Mesendoderm (in vitro differentiated cells): ENCODE measurements around the gene CDSN.

ENCODE experiments used
- DNase-seq: peaks from one replicate; pipeline ENCODE4 v3.0.0; 2013
- H2AK5ac ChIP-seq: 2 replicates; pipeline ENCODE4 v1.6.1; 2013; ENCODE audit warnings: low read length, inconsistent platforms
- H2BK120ac ChIP-seq: 2 replicates; pipeline ENCODE4 v1.6.1; 2013; ENCODE audit warnings: low read depth, mild to moderate bottlenecking, low read length, moderate library complexity, mixed read lengths
- H2BK15ac ChIP-seq: replicated peaks from 2 replicates; pipeline ENCODE4 v1.6.1; 2013; ENCODE audit warnings: low read depth, mild to moderate bottlenecking, moderate library complexity
- H2BK5ac ChIP-seq: 2 replicates; pipeline ENCODE4 v1.6.1; 2013; ENCODE audit warnings: low read length, inconsistent platforms
- H3K18ac ChIP-seq: 2 replicates; pipeline ENCODE4 v1.6.1; 2013; ENCODE audit warnings: mild to moderate bottlenecking, low read length, mixed read lengths
- H3K23ac ChIP-seq: one replicate; pipeline ENCODE4 v1.6.1; 2013; ENCODE audit warnings: low read length
- H3K27ac ChIP-seq: 2 replicates; pipeline ENCODE4 v1.5.1; 2013; ENCODE audit warnings: low read depth, mild to moderate bottlenecking, inconsistent platforms, low read length, moderate library complexity
- H3K27me3 ChIP-seq: 2 replicates; pipeline ENCODE4 v1.6.1; 2013; ENCODE audit warnings: low read length, control low read depth, mild to moderate bottlenecking, inconsistent platforms; ENCODE audit not compliant: insufficient read depth, poor library complexity
- H3K36me3 ChIP-seq: 2 replicates; pipeline ENCODE4 v1.6.1; 2013; ENCODE audit warnings: low read length, inconsistent platforms; ENCODE audit not compliant: control insufficient read depth, insufficient read depth
- H3K4ac ChIP-seq: one replicate; pipeline ENCODE4 v1.6.1; 2013; ENCODE audit warnings: low read depth, mild to moderate bottlenecking, low read length, moderate library complexity
- H3K4me1 ChIP-seq: 2 replicates; pipeline ENCODE4 v1.6.1; 2013; ENCODE audit warnings: low read depth, low read length, inconsistent platforms; ENCODE audit not compliant: control insufficient read depth
- H3K4me2 ChIP-seq: 2 replicates; pipeline ENCODE4 v1.6.1; 2013; ENCODE audit warnings: low read length
- H3K4me3 ChIP-seq: 2 replicates; pipeline ENCODE4 v1.5.1; 2013; ENCODE audit warnings: mild to moderate bottlenecking, low read length
- H3K56ac ChIP-seq: one replicate; pipeline ENCODE4 v1.6.1; 2013; ENCODE audit warnings: low read length
- H3K79me1 ChIP-seq: 2 replicates; pipeline ENCODE4 v1.6.1; 2013; ENCODE audit warnings: low read length, inconsistent platforms
- H3K79me2 ChIP-seq: 2 replicates; pipeline ENCODE4 v1.6.1; 2013; ENCODE audit warnings: mild to moderate bottlenecking, low read length; ENCODE audit not compliant: control insufficient read depth, insufficient read depth
- H3K9ac ChIP-seq: 2 replicates; pipeline ENCODE4 v1.6.1; 2013; ENCODE audit warnings: low read length, inconsistent platforms
- H4K5ac ChIP-seq: one replicate; pipeline ENCODE4 v1.6.1; 2013; ENCODE audit warnings: low read length
- H4K8ac ChIP-seq: one replicate; pipeline ENCODE4 v1.6.1; 2013; ENCODE audit warnings: low read depth, mild to moderate bottlenecking, control low read depth, low read length, moderate library complexity
- WGBS: extraction: QIAGEN DNeasy Blood & Tissue Kit; methylation state at CpG from one replicate; pipeline ENCODE4 v1.1.7; 2013; ENCODE audit warnings: low lambda C conversion rate, missing lambda C conversion rate; ENCODE audit not compliant: insufficient coverage; ENCODE audit errors: extremely low coverage; 5-methylcytosine and 5-hydroxymethylcytosine counted together

Gene CDSN

GRCh38 chr6:31149827-31150447 is 29.7 kb upstream of the CDSN start:
- no peak overlapping the region for H4K8ac ChIP-seq
- no peak overlapping the region for H3K27ac ChIP-seq
- no peaks in the 10 kb centered on the region for H3K27me3 ChIP-seq
- no peak overlapping the region for H3K18ac ChIP-seq
- DNase-seq: no peak
- H3K4me3 ChIP-seq: no peak overlapping the region
- H3K56ac ChIP-seq: no peak overlapping the region
- peaks cover 7% of the 10 kb centered on the region for H3K36me3 ChIP-seq
- no peak overlapping the region for H3K9ac ChIP-seq
- no peak overlapping the region for H2AK5ac ChIP-seq
- no peaks in the 10 kb centered on the region for H3K79me2 ChIP-seq
- H3K4me2 ChIP-seq: no peak overlapping the region
- H2BK15ac ChIP-seq: no peak overlapping the region
- no CpG with 5 or more reads among the region's 6 CpGs for WGBS
- no peak overlapping the region for H3K23ac ChIP-seq
- no peaks in the 10 kb centered on the region for H3K79me1 ChIP-seq
- H3K4me1 ChIP-seq: no peaks in the 10 kb centered on the region
- H2BK5ac ChIP-seq: no peak overlapping the region
- H2BK120ac ChIP-seq: no peak overlapping the region
- H4K5ac ChIP-seq: no peak overlapping the region
- H3K4ac ChIP-seq: no peak overlapping the region

DNA sequence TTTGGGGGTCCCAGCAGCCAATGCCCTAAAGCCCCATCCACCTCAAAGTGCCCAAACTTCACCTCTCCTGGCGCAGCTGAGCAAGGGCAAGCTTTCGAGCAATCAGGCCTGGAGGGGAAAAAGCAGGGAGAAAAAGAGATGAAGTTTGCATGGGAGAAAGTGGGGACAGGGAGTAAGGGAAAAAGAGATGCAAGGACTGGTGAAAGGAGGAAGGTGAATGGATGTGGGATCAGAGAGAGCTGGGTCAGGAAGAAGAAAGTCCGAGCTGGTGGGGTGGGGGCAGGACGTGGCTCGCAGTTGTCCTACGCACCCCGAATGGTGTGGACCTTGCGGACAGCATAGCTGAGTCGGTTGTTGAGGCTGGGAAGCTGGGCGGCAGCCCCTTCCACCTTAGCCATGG is 25.1 kb upstream of the CDSN start:
- no peaks in the 10 kb centered on the region for H3K79me2 ChIP-seq
- no peak overlapping the region for H4K5ac ChIP-seq
- no CpG with 5 or more reads among the region's 10 CpGs for WGBS
- no peak overlapping the region for H2BK15ac ChIP-seq
- no peak overlapping the region for H2BK120ac ChIP-seq
- H3K18ac ChIP-seq: no peak overlapping the region
- no peak overlapping the region for H3K4ac ChIP-seq
- no peak overlapping the region for H3K9ac ChIP-seq
- no peak overlapping the region for H2BK5ac ChIP-seq
- peaks cover 5% of the 10 kb centered on the region for H3K4me1 ChIP-seq
- peaks cover 7% of the 10 kb centered on the region for H3K36me3 ChIP-seq
- H3K23ac ChIP-seq: no peak overlapping the region
- DNase-seq: no peak
- H4K8ac ChIP-seq: no peak overlapping the region
- H3K4me3 ChIP-seq: no peak overlapping the region
- no peak overlapping the region for H2AK5ac ChIP-seq
- H3K56ac ChIP-seq: no peak overlapping the region
- H3K4me2 ChIP-seq: no peak overlapping the region
- H3K79me1 ChIP-seq: no peaks in the 10 kb centered on the region
- H3K27ac ChIP-seq: no peak overlapping the region
- no peaks in the 10 kb centered on the region for H3K27me3 ChIP-seq

- no CpG with 5 or more reads among the region's 11 CpGs for WGBS
- no peak overlapping the region for H3K23ac ChIP-seq
- no peak overlapping the region for H3K18ac ChIP-seq
- H3K4ac ChIP-seq: no peak overlapping the region
- H2BK5ac ChIP-seq: no peak overlapping the region
- H2BK15ac ChIP-seq: no peak overlapping the region
- no peaks in the 10 kb centered on the region for H3K79me2 ChIP-seq
- H3K36me3 ChIP-seq: peaks cover 4% of the 10 kb centered on the region
- H3K79me1 ChIP-seq: no peaks in the 10 kb centered on the region
- no peak overlapping the region for H4K5ac ChIP-seq
- H3K4me2 ChIP-seq: no peak overlapping the region
- DNase-seq: no peak
- H2AK5ac ChIP-seq: no peak overlapping the region
- no peaks in the 10 kb centered on the region for H3K27me3 ChIP-seq
- H3K56ac ChIP-seq: no peak overlapping the region
- H3K9ac ChIP-seq: no peak overlapping the region
- H3K27ac ChIP-seq: no peak overlapping the region
- H3K4me3 ChIP-seq: no peak overlapping the region
- no peak overlapping the region for H2BK120ac ChIP-seq
- no peak overlapping the region for H4K8ac ChIP-seq
- H3K4me1 ChIP-seq: peaks cover 5% of the 10 kb centered on the region
These were observed 24.7 kb upstream of the CDSN start for GRCh38 chr6:31144970-31145340.

DNA sequence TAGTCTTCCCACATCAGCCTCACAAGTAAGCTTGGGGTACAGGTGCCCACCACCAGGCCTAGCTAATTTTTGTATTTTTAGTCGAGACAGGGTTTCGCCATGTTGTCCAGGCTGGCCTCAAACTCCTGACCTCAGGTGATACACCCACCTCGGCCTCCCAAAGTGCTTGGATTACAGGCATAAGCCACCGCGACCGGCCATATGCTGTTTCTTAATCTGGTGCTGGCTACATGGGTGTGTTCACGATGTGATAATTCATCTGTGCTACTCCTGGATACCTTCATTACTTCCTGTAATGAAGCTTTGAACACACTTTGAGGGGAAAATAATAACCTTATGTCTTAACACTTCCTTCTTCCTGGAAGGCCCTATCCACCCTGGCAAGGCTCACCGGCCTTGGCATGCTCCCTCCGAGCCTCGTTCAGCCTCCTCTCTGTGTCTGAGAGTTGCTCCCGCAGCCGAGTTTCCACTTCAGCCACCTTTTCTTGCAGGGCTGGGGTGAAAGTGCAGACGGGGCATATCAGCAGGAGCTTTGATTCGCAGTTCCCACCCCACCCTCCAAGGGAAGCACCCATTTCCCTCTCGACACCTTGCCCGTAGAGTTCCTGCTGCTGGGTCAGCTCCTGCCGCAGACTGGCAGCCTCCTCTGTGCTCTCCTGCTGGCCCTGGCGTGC is 24.2 kb upstream of the CDSN start:
- peaks cover 2% of the 10 kb centered on the region for H3K36me3 ChIP-seq
- no peak overlapping the region for H2BK120ac ChIP-seq
- no peak overlapping the region for H3K4me3 ChIP-seq
- H3K18ac ChIP-seq: no peak overlapping the region
- H3K23ac ChIP-seq: no peak overlapping the region
- no peak overlapping the region for H2AK5ac ChIP-seq
- no peaks in the 10 kb centered on the region for H3K79me1 ChIP-seq
- peaks cover 5% of the 10 kb centered on the region for H3K4me1 ChIP-seq
- H3K56ac ChIP-seq: no peak overlapping the region
- H2BK5ac ChIP-seq: no peak overlapping the region
- H4K8ac ChIP-seq: no peak overlapping the region
- no CpG with 5 or more reads among the region's 18 CpGs for WGBS
- H3K27me3 ChIP-seq: no peaks in the 10 kb centered on the region
- no peak overlapping the region for H2BK15ac ChIP-seq
- H3K4ac ChIP-seq: no peak overlapping the region
- no peaks in the 10 kb centered on the region for H3K79me2 ChIP-seq
- DNase-seq: no peak
- no peak overlapping the region for H3K4me2 ChIP-seq
- H3K9ac ChIP-seq: no peak overlapping the region
- no peak overlapping the region for H4K5ac ChIP-seq
- H3K27ac ChIP-seq: no peak overlapping the region

- Histone ChIP-seq H2AK5ac (no peak overlapping the region), H4K5ac (no peak overlapping the region), H3K4me1 (peaks cover 9% of the 10 kb centered on the region), H2BK120ac (no peak overlapping the region), H3K4me2 (no peak overlapping the region), H3K79me1 (no peaks in the 10 kb centered on the region), H3K4ac (no peak overlapping the region), H3K4me3 (no peak overlapping the region), H3K36me3 (peaks cover 2% of the 10 kb centered on the region), H3K79me2 (no peaks in the 10 kb centered on the region), H3K9ac (peak overlapping the region; percentile 32), H3K23ac (no peak overlapping the region), H3K27me3 (no peaks in the 10 kb centered on the region), H2BK15ac (no peak overlapping the region), H3K18ac (no peak overlapping the region), H4K8ac (no peak overlapping the region), H2BK5ac (no peak overlapping the region), H3K56ac (peak overlapping the region; percentile 57), H3K27ac (peak overlapping the region; percentile 22)
- DNase-seq: peak; percentile 95
- WGBS: no CpG with 5 or more reads among the region's 11 CpGs
These were observed 22.9 kb upstream of the CDSN start for GRCh38 chr6:31143148-31143547.

DNA sequence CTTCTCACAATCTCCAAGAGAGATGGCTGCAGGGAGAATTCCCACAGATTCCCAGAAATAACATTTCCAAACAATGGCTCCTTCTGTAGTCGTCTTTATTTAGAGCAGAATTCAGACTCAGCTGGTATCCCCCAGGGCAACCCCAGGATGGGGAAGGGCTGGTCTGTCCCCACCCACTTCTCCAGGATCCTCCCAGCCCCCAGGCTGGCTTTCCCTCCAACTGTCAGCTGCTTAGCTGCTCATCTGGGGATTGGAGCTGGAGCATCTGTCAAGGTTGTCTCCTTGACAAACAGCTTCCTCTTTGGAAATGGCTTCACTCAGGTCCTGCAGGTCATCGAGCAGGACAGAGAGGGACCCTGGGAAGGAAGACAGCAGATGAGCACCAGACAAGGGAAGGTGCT is 22.1 kb upstream of the CDSN start:
- Histone ChIP-seq H2BK15ac (no peak overlapping the region), H3K36me3 (peaks cover 2% of the 10 kb centered on the region), H2AK5ac (no peak overlapping the region), H3K79me1 (no peaks in the 10 kb centered on the region), H3K4me1 (peaks cover 13% of the 10 kb centered on the region), H3K23ac (no peak overlapping the region), H3K18ac (no peak overlapping the region), H3K56ac (peak overlapping the region; percentile 40), H3K79me2 (no peaks in the 10 kb centered on the region), H3K27me3 (no peaks in the 10 kb centered on the region), H2BK5ac (no peak overlapping the region), H3K4me2 (no peak overlapping the region), H3K27ac (no peak overlapping the region), H3K4ac (no peak overlapping the region), H3K9ac (peak overlapping the region; percentile 31), H3K4me3 (no peak overlapping the region), H4K8ac (no peak overlapping the region), H4K5ac (no peak overlapping the region), H2BK120ac (no peak overlapping the region)
- DNase-seq: peak; percentile 73
- no CpG with 5 or more reads among the region's 2 CpGs for WGBS
